ENCODE data around the gene KCND2. TPM values are rescaled to one million over a fixed set of nuclear protein-coding genes. Genes with fewer than 3 reads are reported as not detected.

Gene KCND2
- total and polyA plus RNA-seq, 2 of the 4 experiments (the other 2 are of a cell fraction): under 0.01 TPM; not detected in 1

- no peak overlapping the region for H3K14ac ChIP-seq (replicated peaks; ENCODE audit: low read depth, low read length)
- no peak overlapping the region for H3K23ac ChIP-seq (ENCODE audit: low read depth, low read length)
- no peak overlapping the region for H3K4me2 ChIP-seq (ENCODE audit: low read depth, low read length)
- BruUV-seq (replicated peaks): no TSS peak
- no CpG with 5 or more reads among the region's 4 CpGs for WGBS, 2 experiments (ENCODE audit: extremely low coverage in 2 of 2, insufficient read length in 1 of 2)
- no peak overlapping the region for H2BK15ac ChIP-seq (ENCODE audit: low read depth, low read length)
- no peak overlapping the region for H4K91ac ChIP-seq (ENCODE audit: insufficient read depth, low read depth, low read length)
- H4K8ac ChIP-seq (ENCODE audit: low read depth in 2 of 2, low read length in 2 of 2): no peak overlapping the region
- no peaks in the 10 kb centered on the region for H3K9me3 ChIP-seq (ENCODE audit: control insufficient read depth, insufficient read depth, low read length)
- no peaks in the 10 kb centered on the region for H3K36me3 ChIP-seq (ENCODE audit: control insufficient read depth, insufficient read depth, low read length)
- no peak overlapping the region for H2BK20ac ChIP-seq (ENCODE audit: low read depth, low read length)
- H4K20me1 ChIP-seq (ENCODE audit: insufficient read depth, low read length): no peaks in the 10 kb centered on the region
- H3K27me3 ChIP-seq (ENCODE audit: control insufficient read depth, insufficient read depth, low read length): no peaks in the 10 kb centered on the region; the same call in 1 of the 2 replicates
- no peaks in the 10 kb centered on the region for H3K9me1 ChIP-seq (ENCODE audit: insufficient read depth, low read length)
- H3K4me1 ChIP-seq (ENCODE audit: control insufficient read depth, insufficient read depth, low read length): no peaks in the 10 kb centered on the region
- no peak overlapping the region for H3K9ac ChIP-seq (ENCODE audit: low read depth, low read length)
- H3K79me1 ChIP-seq (ENCODE audit: low read depth in 1 of 2, low read length in 2 of 2): no peaks in the 10 kb centered on the region
- no peak overlapping the region for H2AK5ac ChIP-seq (ENCODE audit: low read depth, low read length)
- no peak overlapping the region for H3K4ac ChIP-seq (ENCODE audit: low read depth, low read length)
- dilution Hi-C loops (cut with HindIII; ENCODE audit: low sequenced_read_pairs, unreplicated experiment) (no loop called here), in situ Hi-C loops (cut with MboI; ENCODE audit: low sequenced_read_pairs) (no loop called here), intact Hi-C loops (cut with micrococcal nuclease) (no loop called here)
- no peak overlapping the region for H2AK9ac ChIP-seq (replicated peaks; ENCODE audit: low read depth, low read length, poor library complexity)
- no peak overlapping the region for H3K27ac ChIP-seq (ENCODE audit: insufficient read depth, low read length)
- H4K5ac ChIP-seq (ENCODE audit: low read depth, low read length): no peak overlapping the region
- H3K4me3 ChIP-seq (ENCODE audit: insufficient read depth, low read depth, low read length): no peak overlapping the region
- no peak for DNase-seq
- ChIA-PET CTCF (no interaction called here), POLR2A (ENCODE audit: unreplicated experiment) (no interaction called here)
- H2BK5ac ChIP-seq (ENCODE audit: low read depth, low read length, poor library complexity, severe bottlenecking): no peak overlapping the region
- H3K56ac ChIP-seq (ENCODE audit: extremely low read depth, insufficient read depth, low read length): no peak overlapping the region
- H3K18ac ChIP-seq (ENCODE audit: low read depth, low read length): no peak overlapping the region
- H2AFZ ChIP-seq (replicated peaks; ENCODE audit: low read length, poor library complexity): no peak overlapping the region
- no peak for ATAC-seq (ENCODE audit: low read depth)
- no peak overlapping the region for H2BK120ac ChIP-seq (ENCODE audit: low read depth, low read length)
- no peak for TF ChIP-seq BHLHE40 (IDR thresholded peaks at IDR 0.05; ENCODE audit: low read depth, low read length)
- no peak for TF ChIP-seq FOS (IDR thresholded peaks at IDR 0.05; ENCODE audit: low read depth, low read length)
- no peak for TF ChIP-seq RAD21 (IDR thresholded peaks at IDR 0.05; ENCODE audit: low read length)
- no peak for TF ChIP-seq CHD1 (IDR thresholded peaks at IDR 0.05; ENCODE audit: low read depth, low read length)
- no peak for TF ChIP-seq USF2 (IDR thresholded peaks at IDR 0.05; ENCODE audit: low read depth, low read length)
- TF ChIP-seq CTCF (conservative IDR thresholded peaks at IDR 0.05; ENCODE audit: low read depth, low read length): no peak
These were observed 274.6 kb downstream of the KCND2 start for GRCh38 chr7:120547605-120548004.
